HG02588 (cell line): ENCODE measurements around the gene VPS13D.
"Not testable (repeated sequence)": the region's sequence is repeated elsewhere in the genome, so short reads cannot be mapped to it uniquely, and the experiment has no call there.

Experiments used
- ATAC-seq: cut with Tn5 transposase; IDR thresholded peaks from one replicate; pipeline ENCODE4 v1.9.1; 2021; ENCODE audit warnings: mild to moderate bottlenecking, moderate library complexity; ENCODE audit not compliant: unreplicated experiment

VPS13D gene

DNA sequence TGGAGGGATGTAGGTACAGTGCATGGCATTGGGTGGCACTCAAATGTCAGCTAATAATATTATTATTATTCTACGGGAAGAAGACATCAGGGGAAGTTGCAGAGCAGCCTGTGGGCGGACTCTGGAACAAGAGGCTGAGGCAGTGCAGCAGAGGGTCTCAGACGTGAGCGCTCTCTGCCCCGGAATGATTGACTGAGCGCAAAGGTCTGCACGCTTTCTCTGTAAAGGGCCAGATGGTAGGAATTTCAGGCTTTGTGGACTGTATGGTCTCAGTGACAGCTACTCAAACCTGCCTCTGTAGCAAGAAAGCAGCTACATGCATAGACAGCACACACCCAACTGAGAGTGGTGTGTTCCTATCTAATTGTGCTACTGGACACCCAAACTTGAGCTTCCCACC lies 29.6 kb upstream of the VPS13D start:
- no peak for ATAC-seq

DNA sequence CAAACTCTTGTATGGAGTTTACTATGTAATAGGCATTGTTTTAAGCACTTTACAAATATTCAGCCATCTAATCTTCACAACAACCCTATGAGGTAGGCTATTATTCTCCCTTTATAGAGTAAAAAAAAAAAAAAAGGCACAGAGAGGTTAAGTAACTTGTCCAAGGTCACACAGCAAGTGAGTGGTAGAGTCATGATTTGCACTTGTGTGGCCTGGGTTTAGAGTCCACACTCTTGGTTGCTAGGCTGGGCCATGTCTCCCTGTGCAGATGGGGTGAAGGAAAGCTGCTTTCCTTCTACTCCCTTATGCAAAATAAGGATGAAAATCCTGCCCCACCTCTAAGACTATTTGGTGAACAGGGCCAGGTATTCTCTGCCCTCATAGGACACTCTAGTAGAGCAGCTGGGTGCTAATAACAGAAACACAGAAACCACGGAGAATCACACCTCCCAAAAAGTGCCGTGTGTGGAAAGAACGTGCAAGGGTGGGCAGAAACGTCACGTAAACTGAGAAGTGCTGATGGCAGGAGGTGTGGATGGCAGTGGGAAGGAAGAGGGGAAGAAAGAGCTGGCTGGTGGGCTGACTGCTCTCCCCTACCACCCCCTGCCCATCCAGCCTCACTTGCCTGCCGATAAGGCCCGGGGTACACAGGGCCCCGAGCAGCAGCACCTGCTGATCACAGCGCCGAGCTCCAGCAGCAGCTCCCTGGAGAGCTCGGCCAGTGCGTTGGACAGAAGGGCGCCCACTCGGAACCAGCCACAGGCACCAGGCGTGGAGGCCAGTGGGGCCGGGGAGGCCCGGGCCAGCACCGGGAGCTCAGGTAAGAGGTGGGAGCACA lies 28.3 kb upstream of the VPS13D start:
- no peak for ATAC-seq

DNA sequence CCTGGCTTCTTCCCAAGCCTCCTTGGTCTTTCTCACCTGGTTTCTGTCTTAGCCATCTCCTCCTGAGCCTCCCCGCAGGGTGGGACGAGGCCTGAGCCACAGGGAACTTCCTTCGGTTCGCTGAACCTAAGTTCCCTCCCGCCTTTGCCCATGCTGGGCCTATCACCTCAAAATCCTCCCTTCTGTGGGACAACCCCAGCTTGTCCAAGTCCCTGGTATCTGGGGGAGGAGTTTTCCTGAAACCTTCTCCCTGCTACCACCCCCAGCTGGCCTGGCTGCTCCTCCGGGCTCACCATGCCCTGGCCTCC lies 27.7 kb upstream of the VPS13D start:
- ATAC-seq = no peak

GRCh38 chr1:12202577-12202976 lies 27.3 kb upstream of the VPS13D start:
- no peak for ATAC-seq

DNA sequence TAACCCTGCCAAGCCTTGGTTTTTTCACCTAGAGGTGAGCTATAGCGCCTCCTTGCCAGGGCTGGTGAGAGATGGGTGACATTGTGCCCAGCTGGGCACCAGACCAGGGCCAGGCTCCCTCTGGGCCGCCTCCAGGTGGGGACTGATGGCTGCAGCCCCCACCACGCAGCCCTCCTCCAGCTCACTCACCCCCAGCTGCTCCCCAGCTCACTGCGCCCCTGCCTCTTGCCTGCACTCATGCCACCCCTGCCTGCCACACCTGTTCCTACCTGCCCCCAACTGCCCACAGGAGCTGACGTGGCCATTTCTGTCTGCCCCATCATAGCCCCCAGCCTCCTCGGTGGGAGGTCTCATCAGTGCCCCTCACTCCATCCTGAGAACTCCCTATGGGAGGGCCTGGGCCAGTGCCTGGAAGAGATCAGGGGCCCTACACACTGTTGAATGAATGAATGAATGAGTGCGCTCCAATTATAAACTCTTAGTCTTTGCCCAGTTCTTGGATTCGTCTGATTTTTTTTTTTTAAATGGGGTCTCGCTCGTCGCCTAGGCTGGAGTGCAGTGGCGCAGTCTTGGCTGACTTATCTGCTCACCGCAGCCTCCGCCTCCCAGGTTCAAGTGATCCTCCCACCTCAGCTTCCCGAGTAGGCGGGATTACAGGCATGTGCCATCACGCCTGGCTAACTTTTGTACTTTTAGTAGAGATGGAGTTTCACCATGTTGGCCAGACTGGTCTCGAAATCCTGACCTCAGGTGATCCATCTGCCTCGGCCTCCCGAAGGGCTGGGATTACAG lies 26.4 kb upstream of the VPS13D start:
- ATAC-seq = no peak

GRCh38 chr1:12204140-12204539 lies 25.7 kb upstream of the VPS13D start:
- ATAC-seq = no peak

- no peak for ATAC-seq
These were observed 24.8 kb upstream of the VPS13D start for GRCh38 chr1:12204754-12205658.

GRCh38 chr1:12206238-12206637 lies 23.6 kb upstream of the VPS13D start:
- ATAC-seq = no peak

GRCh38 chr1:12206792-12207424 lies 22.9 kb upstream of the VPS13D start:
- no peak for ATAC-seq

DNA sequence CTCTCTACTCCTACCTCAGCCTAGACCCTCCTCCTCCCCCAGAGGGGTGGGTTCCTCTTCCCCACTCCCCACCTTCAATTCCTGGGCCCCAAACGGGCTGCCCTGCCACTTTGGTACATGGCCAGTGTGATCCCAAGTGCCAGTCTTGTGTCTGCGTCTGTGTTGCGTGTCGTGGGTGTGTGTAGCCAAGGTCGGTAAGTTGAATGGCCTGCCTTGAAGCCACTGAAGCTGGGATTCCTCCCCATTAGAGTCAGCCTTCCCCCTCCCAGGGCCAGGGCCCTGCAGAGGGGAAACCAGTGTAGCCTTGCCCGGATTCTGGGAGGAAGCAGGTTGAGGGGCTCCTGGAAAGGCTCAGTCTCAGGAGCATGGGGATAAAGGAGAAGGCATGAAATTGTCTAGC lies 21.6 kb upstream of the VPS13D start:
- no peak for ATAC-seq

DNA sequence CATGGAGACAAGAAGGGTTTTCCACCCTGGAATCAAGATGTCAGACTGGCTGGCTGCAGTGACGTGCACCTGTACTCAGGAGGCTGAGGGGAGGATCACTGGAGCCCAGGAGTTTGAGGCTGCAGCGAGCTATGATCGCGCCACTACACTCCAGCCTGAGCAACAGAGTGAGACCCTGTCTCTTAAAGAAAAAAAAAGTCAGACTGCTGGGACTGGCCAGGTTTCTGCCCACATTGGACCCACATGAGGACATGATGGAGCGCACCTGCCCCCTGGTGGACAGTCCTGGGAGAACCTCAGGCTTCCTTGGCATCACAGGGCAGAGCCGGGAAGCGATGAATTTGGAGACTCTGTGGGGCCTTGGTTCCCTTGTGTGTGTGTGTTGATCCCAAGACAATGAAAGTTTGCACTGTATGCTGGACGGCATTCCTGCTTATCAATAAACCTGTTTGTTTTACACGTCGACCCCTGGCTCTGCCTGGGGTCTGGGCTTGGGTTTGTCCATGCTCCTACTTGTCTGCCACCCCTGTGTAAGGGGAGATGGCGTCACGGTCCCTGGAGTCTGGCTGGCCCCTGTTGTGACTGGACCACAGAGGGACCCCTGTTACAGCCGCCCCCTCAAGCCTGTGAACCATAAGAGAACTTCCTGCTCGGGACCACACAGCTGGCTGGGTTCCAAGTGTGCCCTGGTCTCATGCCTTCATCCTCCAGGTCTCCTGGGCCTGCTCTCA lies 20.9 kb upstream of the VPS13D start:
- ATAC-seq = no peak

GRCh38 chr1:12209495-12209832 lies 20.4 kb upstream of the VPS13D start:
- ATAC-seq = no peak

- no peak for ATAC-seq
These were observed 14.5 kb upstream of the VPS13D start for GRCh38 chr1:12215118-12215961.

DNA sequence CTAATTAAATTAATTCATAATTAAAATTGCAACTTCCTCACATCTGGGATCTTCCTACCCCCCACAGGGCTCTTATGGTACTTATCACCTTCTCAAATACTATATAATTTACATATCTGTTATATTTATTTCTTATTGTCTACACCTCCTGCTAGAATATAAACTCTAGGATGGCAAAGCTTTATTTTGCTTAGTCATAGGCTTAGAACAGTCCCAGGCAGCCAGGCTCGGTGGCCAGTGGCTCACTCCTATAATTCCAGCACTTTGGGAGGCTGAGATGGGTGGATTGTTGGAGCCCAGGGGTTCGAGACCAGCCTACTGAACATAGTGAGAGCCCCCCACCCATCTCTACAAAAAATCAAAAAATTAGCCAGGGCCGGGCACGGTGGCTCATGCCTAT lies 10.0 kb upstream of the VPS13D start:
- no peak for ATAC-seq

DNA sequence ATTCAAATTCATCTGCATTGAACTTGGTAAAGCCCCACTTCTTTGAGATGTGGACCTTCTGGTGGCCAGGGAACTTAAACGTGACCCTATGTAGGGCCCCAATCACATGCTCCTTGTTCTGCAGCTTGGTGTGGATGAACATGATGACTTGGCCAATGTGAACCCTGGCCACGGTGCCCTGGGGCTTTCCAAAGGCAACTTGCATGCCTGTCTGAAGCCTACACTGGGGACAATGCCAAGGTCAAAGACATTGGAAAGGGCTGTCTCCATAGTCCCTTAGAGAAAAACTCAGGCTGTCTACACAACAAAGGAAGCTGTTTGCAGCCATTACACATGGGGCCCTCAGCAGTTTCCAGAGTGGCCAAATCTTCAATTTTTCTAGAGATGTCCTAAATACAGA lies 8.9 kb upstream of the VPS13D start:
- no peak for ATAC-seq

DNA sequence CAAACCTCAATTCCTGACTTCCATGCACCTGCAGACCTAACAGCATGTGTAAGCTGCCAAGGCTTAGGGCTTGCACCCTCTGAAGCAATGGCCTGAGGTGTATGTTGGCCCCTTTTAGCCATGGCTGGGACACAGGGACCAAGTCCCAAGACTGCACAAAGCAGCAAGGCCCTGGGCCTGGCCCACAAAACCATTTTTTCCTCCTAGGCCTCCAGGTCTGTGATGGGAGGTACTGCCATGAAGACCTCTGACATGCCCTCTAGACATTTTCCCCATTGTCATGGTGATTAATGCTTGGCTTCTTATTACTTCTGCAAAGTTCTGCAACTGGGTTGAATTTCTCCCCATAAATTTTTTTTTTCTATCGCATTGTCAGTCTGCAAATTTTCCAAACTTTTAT lies 7.1 kb upstream of the VPS13D start:
- ATAC-seq = not testable (repeated sequence)

GRCh38 chr1:12224092-12224491 lies 5.7 kb upstream of the VPS13D start:
- ATAC-seq = not testable (repeated sequence)

GRCh38 chr1:12228979-12229378 lies 851 bp upstream of the VPS13D start:
- ATAC-seq = no peak

DNA sequence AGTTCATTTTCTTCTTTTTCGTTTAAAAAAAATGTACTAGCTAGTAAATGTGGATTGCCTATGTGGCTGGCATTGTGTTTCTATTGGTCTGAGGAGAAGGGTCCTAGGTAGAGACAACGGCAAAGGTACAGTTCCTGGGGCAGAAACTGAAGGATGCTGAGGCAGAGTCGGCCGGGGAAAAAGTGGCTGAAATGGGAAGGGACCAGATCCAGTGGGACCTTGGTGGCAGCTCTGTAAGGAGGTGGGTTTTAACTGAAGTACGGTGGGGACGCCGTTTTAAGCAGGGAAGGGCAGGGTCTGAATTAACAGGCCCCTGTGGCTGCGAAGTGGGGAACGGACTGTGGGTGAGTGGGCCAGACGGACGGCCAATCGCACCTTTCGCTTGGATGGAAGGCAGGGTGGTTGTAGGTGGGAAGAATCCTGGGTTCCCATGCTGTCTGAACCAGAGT lies 420 bp upstream of the VPS13D start:
- no peak for ATAC-seq
